ENCODE measurements around the gene CTNNA3. TPM values are rescaled to one million over a fixed set of nuclear protein-coding genes. Genes with fewer than 3 reads are reported as not detected.

CTNNA3 gene
- total and polyA plus RNA-seq, 12 donors: 0.03 to 14.4 (median 0.47) TPM; not detected in 1

DNA sequence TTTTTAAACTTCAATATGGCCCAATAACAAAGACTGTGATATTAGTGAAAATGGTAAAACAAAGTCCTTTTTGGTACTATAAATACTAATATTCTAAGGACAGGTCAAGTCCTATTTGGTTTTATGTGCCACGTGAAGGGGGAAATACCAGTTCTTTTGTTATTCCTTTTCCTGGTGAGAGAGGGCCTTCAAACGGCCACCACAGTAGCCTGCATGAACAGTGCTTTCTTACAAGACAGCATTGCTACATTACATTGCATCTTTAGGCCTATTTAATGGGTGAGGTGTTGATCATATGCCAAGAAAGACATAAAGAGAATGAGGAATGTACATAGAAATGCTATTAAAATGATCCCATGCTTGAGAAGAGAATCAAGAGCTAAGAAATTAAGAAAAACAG is 555.4 kb downstream of the CTNNA3 start:
- WGBS, 4 donors: 50 to 74% (median 60%) methylated on average over 2 of the region's 2 CpGs
- H3K9me3 ChIP-seq (replicated peaks in 1 of 3): no peaks in the 10 kb centered on the region
- no peaks in the 10 kb centered on the region for H3K4me1 ChIP-seq (replicated peaks in 1 of 2)
- TF ChIP-seq, protein P1, sequence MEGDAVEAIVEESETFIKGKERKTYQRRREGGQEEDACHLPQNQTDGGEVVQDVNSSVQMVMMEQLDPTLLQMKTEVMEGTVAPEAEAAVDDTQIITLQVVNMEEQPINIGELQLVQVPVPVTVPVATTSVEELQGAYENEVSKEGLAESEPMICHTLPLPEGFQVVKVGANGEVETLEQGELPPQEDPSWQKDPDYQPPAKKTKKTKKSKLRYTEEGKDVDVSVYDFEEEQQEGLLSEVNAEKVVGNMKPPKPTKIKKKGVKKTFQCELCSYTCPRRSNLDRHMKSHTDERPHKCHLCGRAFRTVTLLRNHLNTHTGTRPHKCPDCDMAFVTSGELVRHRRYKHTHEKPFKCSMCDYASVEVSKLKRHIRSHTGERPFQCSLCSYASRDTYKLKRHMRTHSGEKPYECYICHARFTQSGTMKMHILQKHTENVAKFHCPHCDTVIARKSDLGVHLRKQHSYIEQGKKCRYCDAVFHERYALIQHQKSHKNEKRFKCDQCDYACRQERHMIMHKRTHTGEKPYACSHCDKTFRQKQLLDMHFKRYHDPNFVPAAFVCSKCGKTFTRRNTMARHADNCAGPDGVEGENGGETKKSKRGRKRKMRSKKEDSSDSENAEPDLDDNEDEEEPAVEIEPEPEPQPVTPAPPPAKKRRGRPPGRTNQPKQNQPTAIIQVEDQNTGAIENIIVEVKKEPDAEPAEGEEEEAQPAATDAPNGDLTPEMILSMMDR (IDR thresholded peaks at IDR 0.05): no peak
- TF ChIP-seq POLR2A (IDR thresholded peaks at IDR 0.05): no peak
- intact Hi-C loops (cut with DNase I): no loop called here
- no peaks in the 10 kb centered on the region for H3K27me3 ChIP-seq
- H3K27ac ChIP-seq: no peak overlapping the region
- no peak overlapping the region for H3K4me3 ChIP-seq
- DNase-seq: no peak
- H3K36me3 ChIP-seq (replicated peaks in 1 of 2): no peaks in the 10 kb centered on the region

DNA sequence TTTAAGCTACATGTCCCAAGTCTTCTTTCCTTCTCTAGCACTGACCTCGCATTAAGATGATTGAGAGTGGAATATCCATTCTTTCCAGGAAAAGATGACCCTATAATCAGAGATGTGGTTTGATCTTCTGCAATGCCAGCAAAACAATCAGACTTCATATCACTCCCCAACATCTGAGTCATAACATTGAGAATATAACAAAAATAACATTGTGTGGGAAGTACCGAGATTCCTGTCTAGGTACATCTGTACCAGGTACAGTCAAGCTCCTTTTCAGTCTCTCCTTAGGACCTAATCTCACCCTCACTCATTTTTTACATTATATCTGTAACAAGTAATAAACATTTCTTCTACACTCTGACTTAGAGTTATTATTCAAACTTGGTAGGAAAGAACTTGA is 568.6 kb downstream of the CTNNA3 start:
- 80 to 84% (median 82%) methylated on average over 2 of the region's 2 CpGs for WGBS, 4 donors
- H3K27me3 ChIP-seq: no peaks in the 10 kb centered on the region
- no peak overlapping the region for H3K27ac ChIP-seq
- TF ChIP-seq, protein P1 (IDR thresholded peaks at IDR 0.05): no peak
- no peak for TF ChIP-seq POLR2A (IDR thresholded peaks at IDR 0.05)
- no peaks in the 10 kb centered on the region for H3K36me3 ChIP-seq (replicated peaks in 1 of 2)
- H3K9me3 ChIP-seq (replicated peaks in 1 of 3): no peaks in the 10 kb centered on the region
- H3K4me1 ChIP-seq (replicated peaks in 1 of 2): no peaks in the 10 kb centered on the region
- DNase-seq: no peak
- intact Hi-C loops (cut with DNase I): no loop called here
- H3K4me3 ChIP-seq: no peak overlapping the region

DNA sequence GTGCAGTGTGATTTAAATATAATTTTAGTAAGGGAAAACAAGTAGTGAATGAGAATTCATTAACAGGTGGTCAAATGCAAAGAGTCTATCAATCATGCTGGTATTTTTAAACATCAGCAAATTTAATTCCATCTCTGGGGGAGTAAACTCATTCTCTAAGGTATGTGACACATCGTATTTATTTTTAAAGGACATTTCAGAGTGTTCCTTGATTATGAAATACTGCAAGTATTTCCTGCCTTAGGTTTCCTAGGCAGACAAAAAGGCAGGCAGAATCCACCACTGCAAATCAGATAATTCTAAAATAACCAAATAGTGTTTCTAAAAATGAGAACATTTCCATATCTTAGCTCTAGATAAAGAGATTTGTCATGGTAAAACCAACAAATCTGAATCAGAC is 576.3 kb downstream of the CTNNA3 start:
- intact Hi-C loops (cut with DNase I): no loop called here
- WGBS, 4 donors: 36 to 62% (median 48%) methylated on average over 1 of the region's 1 CpG
- DNase-seq: no peak
- no peaks in the 10 kb centered on the region for H3K9me3 ChIP-seq (replicated peaks in 1 of 3)
- no peaks in the 10 kb centered on the region for H3K36me3 ChIP-seq (replicated peaks in 1 of 2)
- no peak overlapping the region for H3K27ac ChIP-seq
- no peak overlapping the region for H3K4me3 ChIP-seq
- H3K27me3 ChIP-seq: no peaks in the 10 kb centered on the region
- H3K4me1 ChIP-seq (replicated peaks in 1 of 2): no peaks in the 10 kb centered on the region
- TF ChIP-seq POLR2A (IDR thresholded peaks at IDR 0.05): no peak
- TF ChIP-seq, protein P1 (IDR thresholded peaks at IDR 0.05): no peak

DNA sequence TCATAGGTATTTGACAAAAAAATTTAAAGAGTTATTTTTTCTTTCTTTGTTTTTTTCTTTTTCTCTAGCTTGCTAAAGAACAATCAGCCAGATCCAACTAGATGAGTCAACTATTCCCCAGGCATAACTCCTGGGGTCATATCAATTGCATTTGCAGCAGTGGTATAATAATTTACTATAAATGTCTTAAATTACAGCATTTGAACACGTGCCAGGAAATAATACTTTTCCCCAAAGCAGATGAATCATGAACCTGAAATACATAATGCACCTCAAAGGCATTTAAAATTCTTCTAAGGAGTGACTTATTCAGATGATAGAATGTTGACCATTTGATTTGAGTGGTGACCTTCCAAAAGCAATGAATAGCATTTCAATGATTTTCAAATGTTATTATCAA is 580.0 kb downstream of the CTNNA3 start:
- Histone ChIP-seq H3K27ac (no peak overlapping the region), H3K9me3 (replicated peaks in 1 of 3) (no peaks in the 10 kb centered on the region), H3K36me3 (replicated peaks in 1 of 2) (no peaks in the 10 kb centered on the region), H3K4me1 (replicated peaks in 1 of 2) (no peaks in the 10 kb centered on the region), H3K4me3 (no peak overlapping the region), H3K27me3 (no peaks in the 10 kb centered on the region)
- WGBS, 4 donors: 21 to 33% (median 25%) methylated on average over 1 of the region's 1 CpG
- intact Hi-C loops (cut with DNase I): no loop called here
- TF ChIP-seq POLR2A (IDR thresholded peaks at IDR 0.05): no peak
- TF ChIP-seq, protein P1 (IDR thresholded peaks at IDR 0.05): no peak
- DNase-seq: peak in 1 of 7 donors; percentile 11
